ENCODE data around the gene SPEF2.

Gene SPEF2

DNA sequence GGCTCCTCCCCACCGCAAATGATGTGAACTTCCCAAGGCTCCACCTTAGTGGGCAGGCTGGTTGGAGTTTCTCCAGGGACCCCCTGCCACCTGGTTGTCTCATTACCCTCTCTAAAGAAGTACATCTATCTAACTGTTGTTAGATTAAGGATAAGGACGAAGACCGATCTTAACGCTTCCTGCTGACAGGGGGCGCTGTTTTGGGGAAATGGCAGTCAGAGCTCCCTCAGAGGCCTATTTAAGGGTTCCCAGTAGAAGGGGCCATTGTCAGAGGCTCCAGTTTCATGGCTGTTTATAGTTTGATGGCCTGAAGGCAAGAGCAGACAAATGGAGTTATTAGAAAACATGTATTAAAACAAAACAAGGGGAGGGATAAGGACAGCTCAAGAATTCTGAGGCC lies 100.1 kb downstream of the SPEF2 start:
- no peak overlapping the region for H3K4me3 ChIP-seq (ENCODE audit: low read depth, low read length)
- TF ChIP-seq MAX (IDR thresholded peaks at IDR 0.05; ENCODE audit: low read depth, low read length) (no peak), POLR2A (IDR thresholded peaks at IDR 0.05; ENCODE audit: extremely low read depth, insufficient read length) (no peak)
- TF ChIP-seq, protein P1, sequence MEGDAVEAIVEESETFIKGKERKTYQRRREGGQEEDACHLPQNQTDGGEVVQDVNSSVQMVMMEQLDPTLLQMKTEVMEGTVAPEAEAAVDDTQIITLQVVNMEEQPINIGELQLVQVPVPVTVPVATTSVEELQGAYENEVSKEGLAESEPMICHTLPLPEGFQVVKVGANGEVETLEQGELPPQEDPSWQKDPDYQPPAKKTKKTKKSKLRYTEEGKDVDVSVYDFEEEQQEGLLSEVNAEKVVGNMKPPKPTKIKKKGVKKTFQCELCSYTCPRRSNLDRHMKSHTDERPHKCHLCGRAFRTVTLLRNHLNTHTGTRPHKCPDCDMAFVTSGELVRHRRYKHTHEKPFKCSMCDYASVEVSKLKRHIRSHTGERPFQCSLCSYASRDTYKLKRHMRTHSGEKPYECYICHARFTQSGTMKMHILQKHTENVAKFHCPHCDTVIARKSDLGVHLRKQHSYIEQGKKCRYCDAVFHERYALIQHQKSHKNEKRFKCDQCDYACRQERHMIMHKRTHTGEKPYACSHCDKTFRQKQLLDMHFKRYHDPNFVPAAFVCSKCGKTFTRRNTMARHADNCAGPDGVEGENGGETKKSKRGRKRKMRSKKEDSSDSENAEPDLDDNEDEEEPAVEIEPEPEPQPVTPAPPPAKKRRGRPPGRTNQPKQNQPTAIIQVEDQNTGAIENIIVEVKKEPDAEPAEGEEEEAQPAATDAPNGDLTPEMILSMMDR (IDR thresholded peaks at IDR 0.05; ENCODE audit: low read depth, low read length), result no peak
- DNase-seq (ENCODE audit: low read depth), result no peak

DNA sequence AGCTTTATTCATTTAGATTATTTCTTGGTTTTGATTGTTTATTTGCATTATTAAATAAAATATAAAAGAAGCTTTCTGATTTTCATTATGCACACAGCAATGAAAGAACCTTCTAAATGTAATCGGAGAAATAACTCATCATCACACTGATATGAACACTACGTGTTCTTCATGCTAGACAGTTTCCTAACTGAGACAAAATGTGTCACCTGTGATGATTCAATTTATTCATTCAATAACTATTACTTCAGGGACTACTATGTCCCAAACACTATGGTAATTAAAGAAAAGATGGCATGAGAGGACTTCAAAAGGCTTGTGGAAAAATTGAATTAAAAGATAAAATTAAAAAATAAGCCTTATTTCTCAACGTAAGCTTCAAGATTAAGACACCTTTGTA lies 118.1 kb downstream of the SPEF2 start:
- TF ChIP-seq, protein P1 (IDR thresholded peaks at IDR 0.05; ENCODE audit: low read depth, low read length), result no peak
- TF ChIP-seq POLR2A (IDR thresholded peaks at IDR 0.05; ENCODE audit: extremely low read depth, insufficient read length), result no peak
- no peak for TF ChIP-seq MYC (IDR thresholded peaks at IDR 0.05; ENCODE audit: low read depth, low read length)
- no peak for TF ChIP-seq MAX (IDR thresholded peaks at IDR 0.05; ENCODE audit: low read depth, low read length)
- DNase-seq (ENCODE audit: low read depth), result no peak
- no peak overlapping the region for H3K4me3 ChIP-seq (ENCODE audit: low read depth, low read length)

- DNase-seq (ENCODE audit: low read depth), result no peak
- no peak overlapping the region for H3K4me3 ChIP-seq (ENCODE audit: low read depth, low read length)
- no peak for TF ChIP-seq MAX (IDR thresholded peaks at IDR 0.05; ENCODE audit: low read depth, low read length)
- no peak for TF ChIP-seq POLR2A (IDR thresholded peaks at IDR 0.05; ENCODE audit: extremely low read depth, insufficient read length)
- TF ChIP-seq, protein P1 (IDR thresholded peaks at IDR 0.05; ENCODE audit: low read depth, low read length), result no peak
- no peak for TF ChIP-seq MYC (IDR thresholded peaks at IDR 0.05; ENCODE audit: low read depth, low read length)
These were observed 118.6 kb downstream of the SPEF2 start for GRCh38 chr5:35736280-35736679.

GRCh38 chr5:35741126-35741716 lies 123.6 kb downstream of the SPEF2 start:
- H3K4me3 ChIP-seq (ENCODE audit: low read depth, low read length), result no peak overlapping the region
- TF ChIP-seq, protein P1 (IDR thresholded peaks at IDR 0.05; ENCODE audit: low read depth, low read length), result no peak
- no peak for TF ChIP-seq MAX (IDR thresholded peaks at IDR 0.05; ENCODE audit: low read depth, low read length)
- TF ChIP-seq POLR2A (IDR thresholded peaks at IDR 0.05; ENCODE audit: extremely low read depth, insufficient read length), result no peak
- DNase-seq (ENCODE audit: low read depth), result peak; percentile 2

DNA sequence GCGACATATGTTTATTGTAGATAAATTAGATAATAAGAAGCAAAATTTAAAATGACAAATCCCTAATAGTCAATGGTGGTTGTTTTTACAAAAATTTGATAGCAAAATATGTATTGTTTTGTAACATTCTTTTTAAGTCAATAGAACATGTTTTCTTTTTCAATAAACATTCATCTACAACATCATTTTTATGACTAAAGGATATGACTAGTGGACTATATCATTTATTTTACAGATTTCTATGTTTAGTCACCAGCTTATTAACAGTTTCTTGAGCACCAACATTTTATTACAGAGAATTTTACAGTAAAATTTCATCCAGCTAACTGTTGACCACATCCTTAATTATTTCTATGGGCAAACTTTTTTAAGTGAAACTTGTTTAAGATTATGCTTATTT lies 124.3 kb downstream of the SPEF2 start:
- TF ChIP-seq POLR2A (IDR thresholded peaks at IDR 0.05; ENCODE audit: extremely low read depth, insufficient read length), result no peak
- no peak for TF ChIP-seq MYC (IDR thresholded peaks at IDR 0.05; ENCODE audit: low read depth, low read length)
- TF ChIP-seq, protein P1 (IDR thresholded peaks at IDR 0.05; ENCODE audit: low read depth, low read length), result no peak
- no peak overlapping the region for H3K4me3 ChIP-seq (ENCODE audit: low read depth, low read length)
- no peak for DNase-seq (ENCODE audit: low read depth)

DNA sequence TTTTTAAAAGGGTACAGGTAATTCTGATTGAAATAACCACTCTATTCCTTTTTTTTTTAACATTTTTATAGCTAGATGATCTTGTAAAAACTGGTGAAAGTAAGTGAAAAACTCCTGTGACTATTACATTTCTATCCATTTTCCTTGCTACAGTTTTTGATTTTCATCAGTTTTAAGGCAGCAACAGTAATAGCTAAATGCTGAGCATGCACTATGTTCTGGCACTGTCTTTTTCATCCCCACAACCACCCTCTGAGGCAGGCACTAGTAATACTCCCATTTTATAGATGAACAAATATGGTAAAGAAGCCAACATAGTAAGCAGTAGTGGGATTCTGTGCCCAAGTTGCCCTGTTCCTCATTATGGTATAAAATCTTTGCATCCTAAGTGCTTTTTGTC lies 126.0 kb downstream of the SPEF2 start:
- no peak for DNase-seq (ENCODE audit: low read depth)
- TF ChIP-seq MAX (IDR thresholded peaks at IDR 0.05; ENCODE audit: low read depth, low read length), result no peak
- TF ChIP-seq, protein P1 (IDR thresholded peaks at IDR 0.05; ENCODE audit: low read depth, low read length), result no peak
- TF ChIP-seq MYC (IDR thresholded peaks at IDR 0.05; ENCODE audit: low read depth, low read length), result no peak
- TF ChIP-seq POLR2A (IDR thresholded peaks at IDR 0.05; ENCODE audit: extremely low read depth, insufficient read length), result no peak

More for the DNA sequence above, 126.0 kb downstream of the SPEF2 start:
- H3K4me3 ChIP-seq (ENCODE audit: low read depth, low read length), result no peak overlapping the region

All from NB4 (cell line).